ENCODE data around the gene SENP2. TPM values are rescaled to one million over a fixed set of nuclear protein-coding genes. Genes with fewer than 3 reads are reported as not detected.

The SENP2 gene
- total and polyA plus RNA-seq, 4 donors, result 7.5 to 42.1 (median 20.4) TPM

DNA sequence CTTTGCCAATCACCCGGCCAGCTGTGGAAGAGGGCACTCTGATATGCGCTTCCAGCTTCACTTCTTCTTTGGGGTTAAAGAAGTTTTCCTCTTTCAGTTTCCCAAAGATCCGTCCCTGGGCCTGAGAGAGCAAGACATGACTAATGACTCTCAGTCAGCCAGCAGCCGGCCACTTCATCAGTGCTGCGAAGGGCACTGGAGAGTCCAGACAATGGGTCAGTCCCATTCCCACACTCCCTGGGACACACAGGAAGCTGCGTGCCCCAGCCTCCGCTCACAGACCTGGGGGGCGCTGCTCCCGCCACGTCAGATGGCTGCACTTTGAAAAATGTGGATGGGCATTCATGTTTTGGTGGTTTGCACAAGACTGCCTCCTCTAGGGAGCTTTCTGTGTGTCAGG, 63.3 kb downstream of the SENP2 start:
- Histone ChIP-seq H3K36me3 (ENCODE audit: control insufficient read depth in 4 of 4, insufficient read depth in 4 of 4, low read length in 4 of 4) (peaks cover 0 to 25% (median 24%) of the 10 kb centered on the region in 4 donors), H3K4me3 (no peak overlapping the region), H3K27ac (ENCODE audit: low read depth in 1 of 2, low read length in 1 of 2) (no peak overlapping the region), H3K9ac (ENCODE audit: insufficient read depth in 1 of 2, low read length in 2 of 2) (no peak overlapping the region), H3K27me3 (ENCODE audit: control insufficient read depth in 3 of 3, insufficient read depth in 3 of 3, low read length in 2 of 3) (no peaks in the 10 kb centered on the region), H3K4me1 (ENCODE audit: control insufficient read depth in 5 of 5, insufficient read depth in 5 of 5, low read length in 5 of 5) (no peaks in the 10 kb centered on the region), H3K9me3 (ENCODE audit: control insufficient read depth in 4 of 4, insufficient read depth in 3 of 4, low read length in 3 of 4) (peaks cover 0 to 1% (median 0%) of the 10 kb centered on the region in 4 donors)
- no peak for ATAC-seq (ENCODE audit: insufficient read depth, low FRiP score)
- TF ChIP-seq, protein P1, sequence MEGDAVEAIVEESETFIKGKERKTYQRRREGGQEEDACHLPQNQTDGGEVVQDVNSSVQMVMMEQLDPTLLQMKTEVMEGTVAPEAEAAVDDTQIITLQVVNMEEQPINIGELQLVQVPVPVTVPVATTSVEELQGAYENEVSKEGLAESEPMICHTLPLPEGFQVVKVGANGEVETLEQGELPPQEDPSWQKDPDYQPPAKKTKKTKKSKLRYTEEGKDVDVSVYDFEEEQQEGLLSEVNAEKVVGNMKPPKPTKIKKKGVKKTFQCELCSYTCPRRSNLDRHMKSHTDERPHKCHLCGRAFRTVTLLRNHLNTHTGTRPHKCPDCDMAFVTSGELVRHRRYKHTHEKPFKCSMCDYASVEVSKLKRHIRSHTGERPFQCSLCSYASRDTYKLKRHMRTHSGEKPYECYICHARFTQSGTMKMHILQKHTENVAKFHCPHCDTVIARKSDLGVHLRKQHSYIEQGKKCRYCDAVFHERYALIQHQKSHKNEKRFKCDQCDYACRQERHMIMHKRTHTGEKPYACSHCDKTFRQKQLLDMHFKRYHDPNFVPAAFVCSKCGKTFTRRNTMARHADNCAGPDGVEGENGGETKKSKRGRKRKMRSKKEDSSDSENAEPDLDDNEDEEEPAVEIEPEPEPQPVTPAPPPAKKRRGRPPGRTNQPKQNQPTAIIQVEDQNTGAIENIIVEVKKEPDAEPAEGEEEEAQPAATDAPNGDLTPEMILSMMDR (IDR thresholded peaks at IDR 0.05; ENCODE audit: control extremely low read depth, extremely low read depth), result no peak
- no peak for DNase-seq
- WGBS, 2 donors, result 83 to 85% methylated on average over 10 of the region's 10 CpGs

DNA sequence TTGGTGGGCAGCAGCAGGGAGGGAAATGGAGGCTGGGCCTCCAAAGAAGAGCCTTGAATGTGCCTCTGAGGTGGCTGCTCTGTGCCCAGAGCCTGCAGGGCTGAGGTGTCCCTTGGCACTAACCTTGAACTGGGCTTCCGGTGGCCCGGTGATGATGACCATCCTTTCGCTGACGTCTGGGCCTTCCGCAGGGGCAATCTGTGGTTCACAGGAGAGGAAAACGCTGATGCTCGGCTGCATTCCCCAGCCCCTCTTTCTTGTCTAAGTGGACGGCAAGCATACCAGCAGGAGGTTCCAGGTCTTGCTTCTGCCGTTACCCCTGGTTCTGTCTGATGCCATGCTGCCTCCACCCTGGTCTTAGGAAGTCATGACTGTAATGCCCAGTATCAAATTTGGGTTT, 65.9 kb downstream of the SENP2 start:
- Histone ChIP-seq H3K27ac (ENCODE audit: low read depth in 1 of 2, low read length in 1 of 2) (no peak overlapping the region), H3K4me1 (ENCODE audit: control insufficient read depth in 5 of 5, insufficient read depth in 5 of 5, low read length in 5 of 5) (peaks cover 0 to 5% (median 0%) of the 10 kb centered on the region in 5 donors), H3K9me3 (ENCODE audit: control insufficient read depth in 4 of 4, insufficient read depth in 3 of 4, low read length in 3 of 4) (no peaks in the 10 kb centered on the region), H3K36me3 (ENCODE audit: control insufficient read depth in 4 of 4, insufficient read depth in 4 of 4, low read length in 4 of 4) (peaks cover 0 to 34% (median 24%) of the 10 kb centered on the region in 4 donors), H3K27me3 (ENCODE audit: control insufficient read depth in 3 of 3, insufficient read depth in 3 of 3, low read length in 2 of 3) (no peaks in the 10 kb centered on the region), H3K4me3 (no peak overlapping the region), H3K9ac (ENCODE audit: insufficient read depth in 1 of 2, low read length in 2 of 2) (no peak overlapping the region)
- TF ChIP-seq, protein P1 (IDR thresholded peaks at IDR 0.05; ENCODE audit: control extremely low read depth, extremely low read depth), result no peak
- DNase-seq, result no peak
- WGBS, 2 donors, result 95 to 97% methylated on average over 9 of the region's 9 CpGs
- no peak for ATAC-seq (ENCODE audit: insufficient read depth, low FRiP score)

DNA sequence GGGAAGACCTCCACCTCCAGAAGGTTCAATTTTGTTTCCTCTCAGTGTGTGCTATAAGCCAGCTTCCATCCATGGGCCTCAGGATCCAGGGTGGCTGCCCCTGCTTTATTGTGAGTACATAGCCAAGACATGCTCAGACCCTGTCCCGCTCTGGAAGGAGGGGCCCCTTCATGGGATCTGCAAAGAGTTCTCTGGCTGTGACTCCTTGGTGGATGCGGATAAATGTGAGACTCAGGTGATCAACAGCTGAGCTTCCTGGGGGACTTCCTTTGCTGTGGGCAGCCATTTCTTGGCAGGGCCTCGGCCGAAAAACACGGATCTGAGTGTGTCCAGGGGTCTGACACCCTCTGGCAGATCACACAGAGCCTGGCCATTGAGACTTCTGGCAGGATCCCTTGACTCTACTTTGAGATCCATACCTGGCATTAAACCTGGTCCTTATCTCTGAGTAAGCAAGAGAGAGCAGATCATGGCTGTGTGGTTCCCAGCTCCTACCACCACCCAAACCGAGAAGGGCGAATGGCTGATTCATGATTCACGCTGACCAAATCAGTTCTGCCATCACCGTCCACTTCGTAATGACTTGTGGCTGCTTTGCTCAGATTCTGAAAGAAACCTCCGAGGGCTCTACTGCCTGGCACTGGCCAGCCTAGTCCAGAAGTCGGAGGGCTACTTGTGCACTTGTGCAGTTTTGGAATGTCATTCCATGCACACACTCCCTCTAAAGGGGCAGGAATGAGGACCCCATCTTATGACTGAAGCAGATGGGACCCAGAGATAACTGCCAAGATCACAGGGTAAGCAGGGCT, 68.1 kb downstream of the SENP2 start:
- DNase-seq, result no peak
- TF ChIP-seq, protein P1 (IDR thresholded peaks at IDR 0.05; ENCODE audit: control extremely low read depth, extremely low read depth), result no peak
- 94 to 96% methylated on average over 12 of the region's 12 CpGs for WGBS, 2 donors
- Histone ChIP-seq H3K9me3 (ENCODE audit: control insufficient read depth in 4 of 4, insufficient read depth in 3 of 4, low read length in 3 of 4) (no peaks in the 10 kb centered on the region), H3K4me3 (no peak overlapping the region), H3K4me1 (ENCODE audit: control insufficient read depth in 5 of 5, insufficient read depth in 5 of 5, low read length in 5 of 5) (peaks cover 0 to 7% (median 0%) of the 10 kb centered on the region in 5 donors), H3K27me3 (ENCODE audit: control insufficient read depth in 3 of 3, insufficient read depth in 3 of 3, low read length in 2 of 3) (no peaks in the 10 kb centered on the region), H3K27ac (ENCODE audit: low read depth in 1 of 2, low read length in 1 of 2) (no peak overlapping the region), H3K9ac (ENCODE audit: insufficient read depth in 1 of 2, low read length in 2 of 2) (no peak overlapping the region), H3K36me3 (ENCODE audit: control insufficient read depth in 4 of 4, insufficient read depth in 4 of 4, low read length in 4 of 4) (peaks cover 0 to 37% (median 27%) of the 10 kb centered on the region in 4 donors)
- no peak for ATAC-seq (ENCODE audit: insufficient read depth, low FRiP score)

Measured in lung (tissue), 12 donors.